ENCODE results near the gene CD151.
A peak's percentile ranks its signal among the peaks of the same experiment; 100 is the strongest.

CD151 gene

DNA sequence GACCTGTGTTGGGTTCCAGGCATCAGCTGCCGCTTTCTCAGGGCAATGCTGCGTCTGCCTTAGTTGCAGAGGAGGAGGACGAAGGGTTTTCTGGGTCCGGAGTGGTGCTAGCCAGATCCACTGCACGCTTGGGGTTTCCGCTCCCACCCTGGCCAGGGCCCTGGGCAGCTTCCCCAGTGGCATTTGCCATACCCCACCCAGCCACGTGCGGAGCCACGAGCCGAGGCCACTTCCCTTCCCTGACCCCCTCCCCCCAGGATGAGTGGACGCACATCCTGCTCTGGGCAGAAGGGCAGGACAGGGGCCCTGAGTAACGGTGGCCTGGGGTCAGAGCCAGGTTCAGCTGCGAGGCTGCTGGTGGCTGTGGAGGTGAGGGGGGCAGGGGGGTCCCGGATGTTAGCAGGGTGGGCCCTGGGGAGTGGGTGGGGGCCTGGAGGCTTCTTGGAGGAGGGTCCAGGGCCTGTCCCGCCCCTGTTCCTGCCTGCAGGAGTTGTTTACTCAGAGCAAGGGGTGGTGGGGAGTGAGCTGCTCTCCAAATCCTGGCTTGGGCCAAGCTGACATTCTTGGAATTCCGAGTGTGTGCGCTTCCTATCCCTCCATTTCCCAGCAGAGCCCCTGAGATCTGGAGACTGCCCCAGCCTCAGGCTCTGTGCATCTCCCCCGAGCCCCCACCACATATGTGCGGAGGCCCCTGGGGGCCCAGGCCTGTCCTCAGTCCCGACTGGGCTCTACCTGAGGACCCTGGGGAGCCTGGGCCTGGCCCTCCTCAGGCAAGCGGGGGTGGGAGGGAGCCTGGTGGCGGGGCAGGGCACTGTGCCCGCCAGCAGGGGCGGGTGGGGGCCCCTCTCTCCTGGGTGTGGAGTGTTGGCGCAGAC is 11.3 kb downstream of the CD151 start:
- DNase-seq = no peak

GRCh38 chr11:844693-845644 is 12.2 kb downstream of the CD151 start:
- no peak for DNase-seq

DNA sequence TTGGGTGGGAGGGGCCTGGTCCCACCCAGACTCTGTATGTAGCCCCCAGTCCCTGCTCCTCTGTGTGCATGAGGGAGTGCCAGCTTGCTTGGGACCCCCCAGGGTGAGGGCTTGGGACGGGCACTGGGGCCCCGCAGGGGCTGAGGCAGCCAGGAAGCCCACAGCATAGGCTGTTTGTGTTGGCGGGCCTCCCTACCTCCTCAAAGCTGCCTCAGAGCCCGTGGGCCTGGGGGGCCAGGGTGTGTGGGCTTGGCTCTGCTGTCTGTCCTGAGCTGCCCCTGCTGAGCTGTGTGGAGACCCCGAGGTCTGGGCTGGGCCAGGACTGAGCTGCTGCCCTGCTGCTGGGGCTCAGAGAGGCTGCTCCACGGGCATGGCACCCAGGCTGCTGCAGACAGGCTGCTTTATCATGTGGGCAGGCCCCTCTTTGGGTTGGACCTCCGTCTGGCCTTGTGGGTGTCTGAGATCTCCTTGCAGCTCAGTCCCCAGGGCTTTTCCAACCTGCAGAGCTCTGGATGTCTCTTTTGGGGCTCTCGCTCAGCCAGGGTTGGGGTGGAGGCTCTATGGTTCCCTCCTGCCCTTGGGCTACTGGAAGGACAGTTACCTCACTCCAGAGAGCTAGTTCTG is 13.2 kb downstream of the CD151 start:
- no peak for DNase-seq

DNA sequence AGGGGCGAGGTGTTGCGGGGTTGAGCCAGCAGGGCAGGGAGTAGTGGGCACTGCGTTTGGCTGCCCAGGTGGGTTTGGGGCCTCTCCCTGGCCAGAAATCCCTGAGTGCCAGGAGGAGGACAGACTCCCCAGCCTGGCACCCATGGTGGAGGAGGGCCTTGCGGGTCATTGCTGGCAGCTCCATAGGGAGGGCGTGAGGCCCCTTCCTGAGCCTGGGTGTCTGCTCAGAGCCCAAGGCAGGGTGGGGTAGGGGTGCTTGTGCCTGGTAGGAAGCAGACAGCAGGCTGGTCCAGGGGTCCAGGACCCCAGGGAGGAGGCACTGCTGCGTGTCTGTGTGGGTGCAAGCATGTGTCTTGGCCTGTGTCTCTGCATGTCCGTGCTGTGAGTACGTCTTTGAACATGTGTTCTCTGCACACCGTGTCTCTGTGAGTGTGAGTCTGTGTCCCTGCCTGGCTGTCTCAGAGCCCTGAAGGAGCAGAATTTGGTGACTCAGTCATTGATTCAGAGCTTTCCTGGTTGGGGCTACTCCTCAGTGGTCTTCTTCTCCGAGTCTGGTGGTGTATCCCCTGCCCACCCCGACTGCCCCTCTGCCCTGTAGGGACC is 13.8 kb downstream of the CD151 start:
- DNase-seq = no peak

DNA sequence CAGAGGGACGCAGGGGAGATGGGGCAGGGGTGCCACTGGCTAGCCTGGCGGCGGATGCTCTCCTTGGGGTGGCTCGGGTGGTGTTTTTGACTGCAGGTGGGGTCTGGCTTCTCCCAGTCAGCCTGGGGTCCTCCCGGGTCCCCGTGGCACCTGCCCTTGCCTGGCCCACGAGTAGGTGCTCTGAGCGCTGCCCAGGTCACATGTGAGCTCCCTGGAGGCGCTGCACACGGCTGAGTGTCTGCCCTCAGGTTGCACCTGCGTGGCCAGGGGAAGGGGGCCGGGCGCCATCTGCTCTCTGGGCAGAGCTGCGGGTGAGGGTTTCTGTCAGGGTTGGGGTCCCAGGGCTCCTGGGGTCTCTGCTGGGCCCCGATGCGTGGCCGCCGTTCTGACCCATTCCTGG is 15.1 kb downstream of the CD151 start:
- no peak for DNase-seq

- peak; percentile 56 for DNase-seq
Observed at GRCh38 chr11:848380-848931, 15.7 kb downstream of the CD151 start.

GRCh38 chr11:849104-849824 is 16.5 kb downstream of the CD151 start:
- DNase-seq = no peak

DNA sequence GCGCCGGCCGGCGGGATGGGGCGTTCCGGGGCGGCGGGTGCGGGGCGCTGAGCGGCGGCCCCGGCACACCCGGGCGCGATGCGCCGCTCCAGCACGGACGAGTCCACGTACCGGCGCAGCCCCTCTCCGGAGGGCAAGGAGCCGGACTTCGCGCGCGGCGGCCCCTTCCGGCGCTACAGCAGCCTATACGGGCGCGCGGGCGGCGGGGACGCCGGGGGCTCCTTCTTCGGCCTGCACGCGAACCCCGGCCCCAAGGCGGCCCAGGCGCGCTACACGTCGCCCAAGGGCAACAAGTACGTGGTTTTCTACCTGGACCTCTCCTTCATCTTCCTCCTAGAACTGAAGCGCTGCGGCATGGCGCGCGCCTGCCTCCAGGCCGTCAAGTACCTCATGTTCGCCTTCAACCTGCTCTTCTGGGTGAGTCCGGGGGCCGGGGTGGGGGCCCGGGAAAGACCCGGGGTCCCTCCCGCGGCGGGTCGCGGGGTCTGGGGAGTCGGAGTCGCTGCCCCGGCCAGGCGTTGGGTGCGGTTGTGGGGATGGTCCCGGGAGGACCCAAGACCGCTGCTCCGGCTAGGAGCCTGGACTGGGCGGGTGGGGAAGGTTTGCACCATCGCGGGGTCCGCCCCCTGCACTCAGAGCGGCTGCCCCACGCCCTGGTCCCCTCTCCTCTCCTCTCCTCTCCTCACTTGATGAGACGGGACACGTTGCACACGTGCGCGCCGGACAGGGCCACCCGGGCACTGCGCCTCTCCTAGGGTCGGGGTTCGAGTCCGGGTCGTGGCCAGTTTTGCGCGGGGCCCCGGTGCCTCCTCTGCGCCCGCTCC is 17.4 kb downstream of the CD151 start:
- DNase-seq = no peak

GRCh38 chr11:850775-851763 is 18.3 kb downstream of the CD151 start:
- DNase-seq = no peak

- DNase-seq = no peak
Observed at GRCh38 chr11:852762-853161, 20.0 kb downstream of the CD151 start.

DNA sequence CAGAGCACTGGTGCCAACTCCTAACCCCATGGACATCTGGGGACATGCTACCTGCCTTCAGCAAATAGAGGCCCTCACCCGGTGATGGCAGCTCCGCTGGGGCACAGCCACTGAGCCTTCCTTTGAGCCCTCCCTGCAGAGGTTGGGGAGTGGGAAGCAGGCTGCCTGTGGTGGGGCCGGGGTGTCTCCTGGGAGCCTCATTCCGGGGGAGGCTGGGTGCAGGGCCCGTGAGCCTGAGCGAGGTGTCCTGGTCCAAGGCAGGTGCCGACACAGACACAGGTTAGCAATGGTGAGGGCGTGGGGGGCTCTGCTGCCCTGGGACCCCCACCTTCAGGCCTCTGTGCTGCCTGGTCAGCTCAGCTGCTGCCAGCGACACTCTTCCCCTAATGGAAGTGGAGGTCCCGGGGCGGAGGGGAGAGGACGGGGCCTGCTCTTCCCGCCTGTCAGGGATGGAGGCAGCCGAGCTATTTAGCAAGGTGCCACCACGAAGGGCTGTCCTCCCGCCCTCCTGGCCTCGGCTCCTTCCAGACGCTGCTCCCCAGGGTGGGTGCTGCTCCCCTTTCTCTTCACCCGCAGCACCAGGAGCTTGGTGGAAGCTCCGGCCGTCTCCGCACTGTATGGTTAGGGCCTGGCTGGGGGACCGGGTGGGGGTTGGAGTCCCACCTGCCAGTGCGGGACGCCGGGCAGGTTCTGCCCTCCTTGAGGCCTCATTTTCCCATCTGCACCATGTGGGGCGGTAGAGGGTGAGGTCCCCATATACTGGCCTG is 21.1 kb downstream of the CD151 start:
- no peak for DNase-seq

GRCh38 chr11:854601-855329 is 22.0 kb downstream of the CD151 start:
- no peak for DNase-seq

DNA sequence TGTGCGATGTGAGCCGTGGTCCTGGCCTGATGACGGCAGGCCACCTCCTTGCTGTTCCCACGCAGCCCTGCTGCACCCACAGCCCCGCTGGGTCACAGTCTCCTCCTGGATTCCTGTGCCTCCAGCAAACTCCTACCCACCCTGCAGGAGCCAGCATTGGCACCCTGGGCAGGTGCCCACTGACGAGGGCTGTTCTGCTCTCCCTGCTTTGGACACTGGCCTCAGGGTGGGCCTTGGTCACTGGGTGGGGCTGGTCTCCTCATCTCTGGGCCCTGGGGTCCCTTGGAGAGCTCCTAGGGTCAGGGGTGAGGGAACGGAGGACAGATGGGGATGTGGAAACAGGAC is 22.6 kb downstream of the CD151 start:
- DNase-seq = no peak

DNA sequence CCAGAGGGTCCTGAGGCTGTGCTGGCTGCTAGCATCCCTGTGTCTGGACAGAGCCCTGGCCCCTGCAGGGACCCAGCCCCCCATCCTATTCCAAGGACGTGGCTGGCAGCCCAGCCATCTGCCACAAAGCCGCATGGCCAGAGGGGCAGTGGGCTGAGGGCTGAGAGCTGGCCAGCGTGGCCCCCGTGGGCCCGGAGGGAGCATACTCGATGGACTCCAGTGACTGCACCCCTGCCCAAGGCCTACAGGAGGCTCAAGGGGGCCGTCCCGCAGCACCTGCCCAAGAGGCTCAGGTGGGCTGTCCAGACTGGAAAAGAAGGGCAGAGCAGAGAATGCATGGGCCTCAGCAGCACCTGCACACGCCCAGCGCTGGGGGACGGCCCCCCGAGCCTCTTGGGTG is 23.0 kb downstream of the CD151 start:
- DNase-seq = no peak

GRCh38 chr11:856397-856796 is 23.6 kb downstream of the CD151 start:
- no peak for DNase-seq

- DNase-seq = no peak
Observed at GRCh38 chr11:858053-858761, 25.5 kb downstream of the CD151 start.

DNA sequence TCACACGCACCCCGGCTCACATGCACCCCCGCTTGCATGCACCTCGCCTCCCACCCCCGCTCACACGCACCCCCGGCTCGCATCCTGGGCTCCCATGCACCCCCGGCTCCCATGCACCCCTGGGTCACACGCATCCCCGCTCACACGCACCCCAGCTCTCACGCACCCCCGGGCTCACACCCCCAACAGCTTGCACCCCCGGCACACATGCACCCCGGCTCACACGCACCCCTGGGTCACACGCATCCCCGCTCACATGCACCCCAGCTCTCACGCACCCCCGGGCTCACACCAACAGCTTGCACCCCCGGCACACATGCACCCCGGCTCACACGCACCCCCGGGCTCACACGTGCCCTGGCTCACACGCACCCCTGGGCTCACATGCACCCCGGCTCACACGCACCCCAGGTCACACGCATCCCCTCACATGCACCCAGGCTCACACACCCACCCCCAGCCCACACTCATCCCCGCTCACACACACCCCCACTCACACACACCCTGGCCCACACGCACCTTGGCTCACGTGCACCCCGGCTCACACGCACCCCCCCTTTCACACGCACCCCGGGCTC is 26.1 kb downstream of the CD151 start:
- DNase-seq = no peak

Measured in activated T-cell treated with anti-CD3 and anti-CD28 coated beads for 4 hours (primary cell).